WTC11 (cell line): ENCODE measurements around the gene MRC2. TPM values are rescaled to one million over a fixed set of nuclear protein-coding genes. Genes with fewer than 3 reads are reported as not detected.

ENCODE experiments used
- ATAC-seq: fragments of 200-7000 bp; cut with Tn5 transposase; 2 replicates; pipeline ENCODE4 v1.10.0; 2021; ENCODE audit warnings: mild to moderate bottlenecking, moderate library complexity
- CTCF ChIA-PET: fragments of 300-600 bp; sonication (Branson Sonifier 250); formaldehyde crosslinking; loops from one replicate; lab custom pipeline; 2021; ENCODE audit warnings: antibody characterized with exemption; lab: Charles Lee
- POLR2A ChIA-PET: fragments of 350-600 bp; sonication (Branson Sonifier 250); formaldehyde crosslinking; loops from one replicate; lab custom pipeline; 2021; ENCODE audit warnings: antibody characterized with exemption; lab: Charles Lee
- DNase-seq: peaks from one replicate; pipeline ENCODE4 v3.0.0; 2021; ENCODE audit warnings: low spot score
- H3K27ac Mint-ChIP-seq: 2 replicates; pipeline ENCODE4 v1.8.0; 2021; ENCODE audit warnings: mixed read lengths
- H3K27me3 Mint-ChIP-seq: 2 replicates; pipeline ENCODE4 v1.8.0; 2021; ENCODE audit warnings: low read depth, mild to moderate bottlenecking, moderate library complexity, mixed read lengths
- H3K36me3 Mint-ChIP-seq: 2 replicates; pipeline ENCODE4 v1.8.0; 2021; ENCODE audit warnings: mixed read lengths
- H3K4me1 Mint-ChIP-seq: 2 replicates; pipeline ENCODE4 v1.8.0; 2022; ENCODE audit warnings: mixed read lengths
- H3K4me3 Mint-ChIP-seq: 2 replicates; pipeline ENCODE4 v1.8.0; 2021; ENCODE audit warnings: mild to moderate bottlenecking, moderate library complexity, mixed read lengths
- H3K9me3 Mint-ChIP-seq: 2 replicates; pipeline ENCODE4 v1.8.0; 2021; ENCODE audit warnings: mixed read lengths
- ATF1 ChIP-seq: sonication (generic); formaldehyde crosslinking; IDR thresholded peaks from 2 replicates; pipeline ENCODE4 v1.8.1; 2023; ENCODE audit warnings: mild to moderate bottlenecking, moderate library complexity, missing genetic modification reagents
- CREB1 ChIP-seq: sonication (generic); formaldehyde crosslinking; IDR thresholded peaks from 2 replicates; pipeline ENCODE4 v1.8.0; 2023; ENCODE audit warnings: mild to moderate bottlenecking, missing genetic modification reagents
- ELF4 ChIP-seq: sonication (generic); formaldehyde crosslinking; IDR thresholded peaks from 2 replicates; pipeline ENCODE4 v1.8.1; 2022; ENCODE audit warnings: low read depth, mild to moderate bottlenecking, moderate library complexity, missing genetic modification reagents
- HMGA2 ChIP-seq: fragments of 250-450 bp; sonication (Bioruptor Pico); IDR thresholded peaks from 2 replicates; pipeline ENCODE4 v1.4.0; 2021; ENCODE audit warnings: mild to moderate bottlenecking, moderate library complexity
- IRF2 ChIP-seq: sonication (generic); formaldehyde crosslinking; IDR thresholded peaks from 2 replicates; pipeline ENCODE4 v1.8.0; 2022; ENCODE audit warnings: low read depth, missing genetic modification reagents, borderline replicate concordance
- JUN ChIP-seq: sonication (generic); formaldehyde crosslinking; IDR thresholded peaks from 2 replicates; pipeline ENCODE4 v1.8.0; 2023; ENCODE audit warnings: mild to moderate bottlenecking, missing genetic modification reagents
- NFE2L1 ChIP-seq: sonication (generic); formaldehyde crosslinking; IDR thresholded peaks from 2 replicates; pipeline ENCODE4 v1.8.1; 2023; ENCODE audit warnings: missing genetic modification reagents
- NR2C2 ChIP-seq: sonication (generic); formaldehyde crosslinking; IDR thresholded peaks from 2 replicates; pipeline ENCODE4 v1.8.0; 2022; ENCODE audit warnings: mild to moderate bottlenecking, missing genetic modification reagents
- RORB ChIP-seq: fragments of 250-450 bp; sonication (Bioruptor Pico); IDR thresholded peaks from 2 replicates; pipeline ENCODE4 v1.9.0; 2021; ENCODE audit warnings: mild to moderate bottlenecking
- SMAD3 ChIP-seq: sonication (generic); formaldehyde crosslinking; IDR thresholded peaks from 2 replicates; pipeline ENCODE4 v1.8.0; 2022; ENCODE audit warnings: missing genetic modification reagents, mild to moderate bottlenecking, borderline replicate concordance
- SP1 ChIP-seq: sonication (generic); formaldehyde crosslinking; conservative IDR thresholded peaks from 2 replicates; pipeline ENCODE4 v1.8.1; 2022; ENCODE audit warnings: missing genetic modification reagents
- TEAD1 ChIP-seq: sonication (generic); formaldehyde crosslinking; IDR thresholded peaks from 2 replicates; pipeline ENCODE4 v1.8.0; 2022; ENCODE audit warnings: mild to moderate bottlenecking, missing genetic modification reagents
- TEAD4 ChIP-seq: sonication (generic); formaldehyde crosslinking; IDR thresholded peaks from 2 replicates; pipeline ENCODE4 v1.8.0; 2022; ENCODE audit warnings: mild to moderate bottlenecking, missing genetic modification reagents
- ZNF138 ChIP-seq: sonication (generic); formaldehyde crosslinking; conservative IDR thresholded peaks from 2 replicates; pipeline ENCODE4 v1.8.1; 2022; ENCODE audit warnings: mild to moderate bottlenecking, moderate library complexity, missing genetic modification reagents
- ZNF416 ChIP-seq: fragments of 250-450 bp; sonication (Bioruptor Pico); IDR thresholded peaks from 2 replicates; pipeline ENCODE4 v1.9.0; 2021; ENCODE audit warnings: mild to moderate bottlenecking, inconsistent platforms
- total RNA-seq: library from RNA; stranded (reverse); gene quantifications from 3 replicates; pipeline ENCODE4 v1.2.3, GENCODE V29; 2021
- TF ChIP-seq, protein P1 (sequence below): sonication (generic); formaldehyde crosslinking; IDR thresholded peaks from 2 replicates; pipeline ENCODE4 v1.8.0; 2023; ENCODE audit warnings: mild to moderate bottlenecking, missing genetic modification reagents
- TF ChIP-seq, protein P2 (sequence below): sonication (generic); formaldehyde crosslinking; IDR thresholded peaks from 2 replicates; pipeline ENCODE4 v1.8.1; 2022; ENCODE audit warnings: mild to moderate bottlenecking, moderate library complexity, missing genetic modification reagents
- TF ChIP-seq, protein P3 (sequence below): sonication (generic); formaldehyde crosslinking; IDR thresholded peaks from 2 replicates; pipeline ENCODE4 v1.8.1; 2022; ENCODE audit warnings: mild to moderate bottlenecking, missing genetic modification reagents, moderate library complexity, borderline replicate concordance
- TF ChIP-seq, protein P4 (sequence below): sonication (generic); formaldehyde crosslinking; IDR thresholded peaks from 2 replicates; pipeline ENCODE4 v1.8.1; 2023; ENCODE audit warnings: mild to moderate bottlenecking, missing genetic modification reagents, moderate library complexity
- TF ChIP-seq, protein P5 (sequence below): sonication (generic); formaldehyde crosslinking; IDR thresholded peaks from 2 replicates; pipeline ENCODE4 v1.8.0; 2022; ENCODE audit warnings: mild to moderate bottlenecking, missing genetic modification reagents
- TF ChIP-seq, protein P6 (sequence below): sonication (generic); formaldehyde crosslinking; IDR thresholded peaks from 2 replicates; pipeline ENCODE4 v1.8.1; 2022; ENCODE audit warnings: low read depth, mild to moderate bottlenecking, moderate library complexity, missing genetic modification reagents, borderline replicate concordance
- TF ChIP-seq, protein P7 (sequence below): fragments of 200-600 bp; IDR thresholded peaks from 2 replicates; pipeline ENCODE4 v1.8.0; 2022; ENCODE audit warnings: antibody characterized with exemption
- TF ChIP-seq, protein P8 (sequence below): sonication (generic); formaldehyde crosslinking; conservative IDR thresholded peaks from 2 replicates; pipeline ENCODE4 v1.8.1; 2023; ENCODE audit warnings: mild to moderate bottlenecking, low read depth, missing genetic modification reagents, moderate library complexity
- TF ChIP-seq, protein P9 (sequence below): sonication (generic); formaldehyde crosslinking; IDR thresholded peaks from 2 replicates; pipeline ENCODE4 v1.8.0; 2022; ENCODE audit warnings: mild to moderate bottlenecking, missing genetic modification reagents

MRC2 gene
- total RNA-seq, 1 experiment from 2014 or later, result 35.3 TPM

DNA sequence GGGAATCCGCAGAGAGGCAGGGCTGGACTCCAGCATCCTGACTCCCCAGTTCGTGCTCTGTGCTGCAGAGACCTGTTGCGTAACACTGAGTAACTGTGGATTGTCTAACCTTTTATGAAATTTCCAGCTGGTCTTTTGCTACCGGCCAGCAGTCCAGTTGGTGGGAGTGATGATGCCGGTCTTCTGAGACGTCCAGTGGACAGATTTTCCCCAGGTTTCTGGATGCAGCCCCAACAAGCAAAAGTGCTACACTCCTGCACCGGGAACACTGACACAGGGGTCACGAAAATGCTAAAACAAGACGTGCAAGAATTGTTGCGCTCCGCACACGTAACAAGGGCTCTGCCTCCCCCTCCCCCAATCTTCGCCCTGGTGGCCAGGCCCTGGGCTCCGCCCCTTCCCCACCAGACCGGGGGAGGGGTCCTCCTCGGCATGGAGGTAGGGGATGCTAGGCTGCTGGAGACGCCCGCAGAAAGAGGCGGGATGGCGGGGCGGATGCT lies 701 bp upstream of the MRC2 start:
- Mint-ChIP-seq H3K27me3 (peaks cover 7% of the 10 kb centered on the region; the same call in 1 of the 2 replicates), H3K36me3 (0 out of 2 replicates have a peak, but pooled peaks cover 3% of the 10 kb centered on the region), H3K4me3 (peak overlapping the region; percentile 80), H3K4me1 (peaks cover 36% of the 10 kb centered on the region), H3K9me3 (no peaks in the 10 kb centered on the region), H3K27ac (no peak overlapping the region)
- ATAC-seq, result peak; percentile 73
- POLR2A ChIA-PET, result interaction anchor here (1.0 kb wide), 1 partner anchor 68 kb away, joined by 5 read pairs; no protein-coding TSS in a partner anchor
- CTCF ChIA-PET, result interaction anchor here (1.5 kb wide), 1 partner anchor 74 kb away, joined by 5 read pairs; no protein-coding TSS in a partner anchor
- DNase-seq, result peak; percentile 84
- TF ChIP-seq ZNF416 (CRISPR knock-in tag) (no peak), SP1 (CRISPR knock-in tag) (peak; percentile 88), RORB (CRISPR knock-in tag) (no peak), NR2C2 (no peak), TEAD1 (no peak), ATF1 (CRISPR knock-in tag) (no peak), SMAD3 (CRISPR knock-in tag) (peak; percentile 39; the same call in 1 of the 2 replicates), ELF4 (CRISPR knock-in tag) (no peak), NFE2L1 (no peak), TEAD4 (CRISPR knock-in tag) (no peak), CREB1 (CRISPR knock-in tag) (no peak), JUN (CRISPR knock-in tag) (no peak), ZNF138 (CRISPR knock-in tag) (0 out of 2 replicates have a peak, but pooled peaks have one; percentile 61), HMGA2 (CRISPR knock-in tag) (no peak), IRF2 (CRISPR knock-in tag) (no peak)
- TF ChIP-seq, protein P1, sequence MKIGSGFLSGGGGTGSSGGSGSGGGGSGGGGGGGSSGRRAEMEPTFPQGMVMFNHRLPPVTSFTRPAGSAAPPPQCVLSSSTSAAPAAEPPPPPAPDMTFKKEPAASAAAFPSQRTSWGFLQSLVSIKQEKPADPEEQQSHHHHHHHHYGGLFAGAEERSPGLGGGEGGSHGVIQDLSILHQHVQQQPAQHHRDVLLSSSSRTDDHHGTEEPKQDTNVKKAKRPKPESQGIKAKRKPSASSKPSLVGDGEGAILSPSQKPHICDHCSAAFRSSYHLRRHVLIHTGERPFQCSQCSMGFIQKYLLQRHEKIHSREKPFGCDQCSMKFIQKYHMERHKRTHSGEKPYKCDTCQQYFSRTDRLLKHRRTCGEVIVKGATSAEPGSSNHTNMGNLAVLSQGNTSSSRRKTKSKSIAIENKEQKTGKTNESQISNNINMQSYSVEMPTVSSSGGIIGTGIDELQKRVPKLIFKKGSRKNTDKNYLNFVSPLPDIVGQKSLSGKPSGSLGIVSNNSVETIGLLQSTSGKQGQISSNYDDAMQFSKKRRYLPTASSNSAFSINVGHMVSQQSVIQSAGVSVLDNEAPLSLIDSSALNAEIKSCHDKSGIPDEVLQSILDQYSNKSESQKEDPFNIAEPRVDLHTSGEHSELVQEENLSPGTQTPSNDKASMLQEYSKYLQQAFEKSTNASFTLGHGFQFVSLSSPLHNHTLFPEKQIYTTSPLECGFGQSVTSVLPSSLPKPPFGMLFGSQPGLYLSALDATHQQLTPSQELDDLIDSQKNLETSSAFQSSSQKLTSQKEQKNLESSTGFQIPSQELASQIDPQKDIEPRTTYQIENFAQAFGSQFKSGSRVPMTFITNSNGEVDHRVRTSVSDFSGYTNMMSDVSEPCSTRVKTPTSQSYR, result peak; percentile 96
- TF ChIP-seq, protein P2, sequence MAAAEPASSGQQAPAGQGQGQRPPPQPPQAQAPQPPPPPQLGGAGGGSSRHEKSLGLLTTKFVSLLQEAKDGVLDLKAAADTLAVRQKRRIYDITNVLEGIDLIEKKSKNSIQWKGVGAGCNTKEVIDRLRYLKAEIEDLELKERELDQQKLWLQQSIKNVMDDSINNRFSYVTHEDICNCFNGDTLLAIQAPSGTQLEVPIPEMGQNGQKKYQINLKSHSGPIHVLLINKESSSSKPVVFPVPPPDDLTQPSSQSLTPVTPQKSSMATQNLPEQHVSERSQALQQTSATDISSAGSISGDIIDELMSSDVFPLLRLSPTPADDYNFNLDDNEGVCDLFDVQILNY (CRISPR knock-in tag), result peak; percentile 36; the same call in 1 of the 2 replicates
- TF ChIP-seq, protein P3, sequence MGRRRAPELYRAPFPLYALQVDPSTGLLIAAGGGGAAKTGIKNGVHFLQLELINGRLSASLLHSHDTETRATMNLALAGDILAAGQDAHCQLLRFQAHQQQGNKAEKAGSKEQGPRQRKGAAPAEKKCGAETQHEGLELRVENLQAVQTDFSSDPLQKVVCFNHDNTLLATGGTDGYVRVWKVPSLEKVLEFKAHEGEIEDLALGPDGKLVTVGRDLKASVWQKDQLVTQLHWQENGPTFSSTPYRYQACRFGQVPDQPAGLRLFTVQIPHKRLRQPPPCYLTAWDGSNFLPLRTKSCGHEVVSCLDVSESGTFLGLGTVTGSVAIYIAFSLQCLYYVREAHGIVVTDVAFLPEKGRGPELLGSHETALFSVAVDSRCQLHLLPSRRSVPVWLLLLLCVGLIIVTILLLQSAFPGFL (CRISPR knock-in tag), result no peak
- TF ChIP-seq, protein P4, sequence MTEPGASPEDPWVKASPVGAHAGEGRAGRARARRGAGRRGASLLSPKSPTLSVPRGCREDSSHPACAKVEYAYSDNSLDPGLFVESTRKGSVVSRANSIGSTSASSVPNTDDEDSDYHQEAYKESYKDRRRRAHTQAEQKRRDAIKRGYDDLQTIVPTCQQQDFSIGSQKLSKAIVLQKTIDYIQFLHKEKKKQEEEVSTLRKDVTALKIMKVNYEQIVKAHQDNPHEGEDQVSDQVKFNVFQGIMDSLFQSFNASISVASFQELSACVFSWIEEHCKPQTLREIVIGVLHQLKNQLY (CRISPR knock-in tag), result no peak
- TF ChIP-seq, protein P5, sequence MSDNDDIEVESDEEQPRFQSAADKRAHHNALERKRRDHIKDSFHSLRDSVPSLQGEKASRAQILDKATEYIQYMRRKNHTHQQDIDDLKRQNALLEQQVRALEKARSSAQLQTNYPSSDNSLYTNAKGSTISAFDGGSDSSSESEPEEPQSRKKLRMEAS (CRISPR knock-in tag), result peak; percentile 66
- TF ChIP-seq, protein P6, sequence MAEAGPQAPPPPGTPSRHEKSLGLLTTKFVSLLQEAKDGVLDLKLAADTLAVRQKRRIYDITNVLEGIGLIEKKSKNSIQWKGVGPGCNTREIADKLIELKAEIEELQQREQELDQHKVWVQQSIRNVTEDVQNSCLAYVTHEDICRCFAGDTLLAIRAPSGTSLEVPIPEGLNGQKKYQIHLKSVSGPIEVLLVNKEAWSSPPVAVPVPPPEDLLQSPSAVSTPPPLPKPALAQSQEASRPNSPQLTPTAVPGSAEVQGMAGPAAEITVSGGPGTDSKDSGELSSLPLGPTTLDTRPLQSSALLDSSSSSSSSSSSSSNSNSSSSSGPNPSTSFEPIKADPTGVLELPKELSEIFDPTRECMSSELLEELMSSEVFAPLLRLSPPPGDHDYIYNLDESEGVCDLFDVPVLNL, result no peak
- TF ChIP-seq, protein P7, sequence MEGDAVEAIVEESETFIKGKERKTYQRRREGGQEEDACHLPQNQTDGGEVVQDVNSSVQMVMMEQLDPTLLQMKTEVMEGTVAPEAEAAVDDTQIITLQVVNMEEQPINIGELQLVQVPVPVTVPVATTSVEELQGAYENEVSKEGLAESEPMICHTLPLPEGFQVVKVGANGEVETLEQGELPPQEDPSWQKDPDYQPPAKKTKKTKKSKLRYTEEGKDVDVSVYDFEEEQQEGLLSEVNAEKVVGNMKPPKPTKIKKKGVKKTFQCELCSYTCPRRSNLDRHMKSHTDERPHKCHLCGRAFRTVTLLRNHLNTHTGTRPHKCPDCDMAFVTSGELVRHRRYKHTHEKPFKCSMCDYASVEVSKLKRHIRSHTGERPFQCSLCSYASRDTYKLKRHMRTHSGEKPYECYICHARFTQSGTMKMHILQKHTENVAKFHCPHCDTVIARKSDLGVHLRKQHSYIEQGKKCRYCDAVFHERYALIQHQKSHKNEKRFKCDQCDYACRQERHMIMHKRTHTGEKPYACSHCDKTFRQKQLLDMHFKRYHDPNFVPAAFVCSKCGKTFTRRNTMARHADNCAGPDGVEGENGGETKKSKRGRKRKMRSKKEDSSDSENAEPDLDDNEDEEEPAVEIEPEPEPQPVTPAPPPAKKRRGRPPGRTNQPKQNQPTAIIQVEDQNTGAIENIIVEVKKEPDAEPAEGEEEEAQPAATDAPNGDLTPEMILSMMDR, result no peak
- TF ChIP-seq, protein P8, sequence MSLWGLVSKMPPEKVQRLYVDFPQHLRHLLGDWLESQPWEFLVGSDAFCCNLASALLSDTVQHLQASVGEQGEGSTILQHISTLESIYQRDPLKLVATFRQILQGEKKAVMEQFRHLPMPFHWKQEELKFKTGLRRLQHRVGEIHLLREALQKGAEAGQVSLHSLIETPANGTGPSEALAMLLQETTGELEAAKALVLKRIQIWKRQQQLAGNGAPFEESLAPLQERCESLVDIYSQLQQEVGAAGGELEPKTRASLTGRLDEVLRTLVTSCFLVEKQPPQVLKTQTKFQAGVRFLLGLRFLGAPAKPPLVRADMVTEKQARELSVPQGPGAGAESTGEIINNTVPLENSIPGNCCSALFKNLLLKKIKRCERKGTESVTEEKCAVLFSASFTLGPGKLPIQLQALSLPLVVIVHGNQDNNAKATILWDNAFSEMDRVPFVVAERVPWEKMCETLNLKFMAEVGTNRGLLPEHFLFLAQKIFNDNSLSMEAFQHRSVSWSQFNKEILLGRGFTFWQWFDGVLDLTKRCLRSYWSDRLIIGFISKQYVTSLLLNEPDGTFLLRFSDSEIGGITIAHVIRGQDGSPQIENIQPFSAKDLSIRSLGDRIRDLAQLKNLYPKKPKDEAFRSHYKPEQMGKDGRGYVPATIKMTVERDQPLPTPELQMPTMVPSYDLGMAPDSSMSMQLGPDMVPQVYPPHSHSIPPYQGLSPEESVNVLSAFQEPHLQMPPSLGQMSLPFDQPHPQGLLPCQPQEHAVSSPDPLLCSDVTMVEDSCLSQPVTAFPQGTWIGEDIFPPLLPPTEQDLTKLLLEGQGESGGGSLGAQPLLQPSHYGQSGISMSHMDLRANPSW, result no peak; the same call in 1 of the 2 replicates
- TF ChIP-seq, protein P9, sequence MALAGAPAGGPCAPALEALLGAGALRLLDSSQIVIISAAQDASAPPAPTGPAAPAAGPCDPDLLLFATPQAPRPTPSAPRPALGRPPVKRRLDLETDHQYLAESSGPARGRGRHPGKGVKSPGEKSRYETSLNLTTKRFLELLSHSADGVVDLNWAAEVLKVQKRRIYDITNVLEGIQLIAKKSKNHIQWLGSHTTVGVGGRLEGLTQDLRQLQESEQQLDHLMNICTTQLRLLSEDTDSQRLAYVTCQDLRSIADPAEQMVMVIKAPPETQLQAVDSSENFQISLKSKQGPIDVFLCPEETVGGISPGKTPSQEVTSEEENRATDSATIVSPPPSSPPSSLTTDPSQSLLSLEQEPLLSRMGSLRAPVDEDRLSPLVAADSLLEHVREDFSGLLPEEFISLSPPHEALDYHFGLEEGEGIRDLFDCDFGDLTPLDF, result no peak
